WTC11 (cell line): Measurements from ENCODE around the gene KRT72.

Experiments used
- ATF6 ChIP-seq: sonication (generic); formaldehyde crosslinking; IDR thresholded peaks from 2 replicates; pipeline ENCODE4 v1.8.1; 2023; ENCODE audit warnings: mild to moderate bottlenecking, missing genetic modification reagents
- JUN ChIP-seq: sonication (generic); formaldehyde crosslinking; IDR thresholded peaks from 2 replicates; pipeline ENCODE4 v1.8.0; 2023; ENCODE audit warnings: mild to moderate bottlenecking, missing genetic modification reagents
- NR1H2 ChIP-seq: sonication (generic); formaldehyde crosslinking; IDR thresholded peaks from 2 replicates; pipeline ENCODE4 v1.9.0; 2021; ENCODE audit warnings: mild to moderate bottlenecking, moderate library complexity, missing genetic modification reagents
- NR2C2 ChIP-seq: sonication (generic); formaldehyde crosslinking; IDR thresholded peaks from 2 replicates; pipeline ENCODE4 v1.8.0; 2022; ENCODE audit warnings: mild to moderate bottlenecking, missing genetic modification reagents
- ZNF138 ChIP-seq: sonication (generic); formaldehyde crosslinking; conservative IDR thresholded peaks from 2 replicates; pipeline ENCODE4 v1.8.1; 2022; ENCODE audit warnings: mild to moderate bottlenecking, moderate library complexity, missing genetic modification reagents
- TF ChIP-seq, protein P1 (sequence below): fragments of 200-600 bp; IDR thresholded peaks from 2 replicates; pipeline ENCODE4 v1.8.0; 2022; ENCODE audit warnings: antibody characterized with exemption
- TF ChIP-seq, protein P2 (sequence below): sonication (generic); formaldehyde crosslinking; IDR thresholded peaks from 2 replicates; pipeline ENCODE4 v1.8.0; 2022; ENCODE audit warnings: mild to moderate bottlenecking, missing genetic modification reagents
- TF ChIP-seq, protein P3 (sequence below): sonication (generic); formaldehyde crosslinking; IDR thresholded peaks from 2 replicates; pipeline ENCODE4 v1.8.0; 2023; ENCODE audit warnings: missing genetic modification reagents

DNA sequence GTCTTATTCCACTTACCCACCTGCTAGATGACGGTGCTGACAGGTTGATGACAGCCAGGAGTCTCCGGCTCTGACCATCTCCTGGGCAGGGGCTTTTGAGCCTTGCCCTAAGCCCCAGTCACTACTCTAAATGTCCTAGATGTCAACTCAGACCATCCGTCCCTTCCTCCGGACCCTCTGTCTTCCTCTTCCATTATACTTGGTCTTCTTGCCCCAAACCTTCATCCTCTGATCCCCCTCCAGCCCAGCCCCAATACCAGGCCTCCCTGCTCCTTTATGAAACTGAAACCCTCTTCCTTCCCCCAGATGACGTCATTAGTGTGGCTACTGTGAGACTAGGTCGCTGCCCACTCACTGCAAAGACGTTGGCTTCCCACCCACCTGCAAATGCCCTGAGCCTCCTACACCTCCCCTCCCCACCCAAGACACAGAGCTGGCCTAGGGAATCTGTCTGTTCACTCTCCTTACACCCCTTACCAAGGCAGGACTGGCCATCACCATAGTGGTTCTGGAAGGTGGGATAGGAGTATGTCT, 58.4 kb downstream of the KRT72 start:
- TF ChIP-seq, protein P1, sequence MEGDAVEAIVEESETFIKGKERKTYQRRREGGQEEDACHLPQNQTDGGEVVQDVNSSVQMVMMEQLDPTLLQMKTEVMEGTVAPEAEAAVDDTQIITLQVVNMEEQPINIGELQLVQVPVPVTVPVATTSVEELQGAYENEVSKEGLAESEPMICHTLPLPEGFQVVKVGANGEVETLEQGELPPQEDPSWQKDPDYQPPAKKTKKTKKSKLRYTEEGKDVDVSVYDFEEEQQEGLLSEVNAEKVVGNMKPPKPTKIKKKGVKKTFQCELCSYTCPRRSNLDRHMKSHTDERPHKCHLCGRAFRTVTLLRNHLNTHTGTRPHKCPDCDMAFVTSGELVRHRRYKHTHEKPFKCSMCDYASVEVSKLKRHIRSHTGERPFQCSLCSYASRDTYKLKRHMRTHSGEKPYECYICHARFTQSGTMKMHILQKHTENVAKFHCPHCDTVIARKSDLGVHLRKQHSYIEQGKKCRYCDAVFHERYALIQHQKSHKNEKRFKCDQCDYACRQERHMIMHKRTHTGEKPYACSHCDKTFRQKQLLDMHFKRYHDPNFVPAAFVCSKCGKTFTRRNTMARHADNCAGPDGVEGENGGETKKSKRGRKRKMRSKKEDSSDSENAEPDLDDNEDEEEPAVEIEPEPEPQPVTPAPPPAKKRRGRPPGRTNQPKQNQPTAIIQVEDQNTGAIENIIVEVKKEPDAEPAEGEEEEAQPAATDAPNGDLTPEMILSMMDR: no peak
- no peak for TF ChIP-seq JUN (CRISPR knock-in tag)
- TF ChIP-seq, protein P2, sequence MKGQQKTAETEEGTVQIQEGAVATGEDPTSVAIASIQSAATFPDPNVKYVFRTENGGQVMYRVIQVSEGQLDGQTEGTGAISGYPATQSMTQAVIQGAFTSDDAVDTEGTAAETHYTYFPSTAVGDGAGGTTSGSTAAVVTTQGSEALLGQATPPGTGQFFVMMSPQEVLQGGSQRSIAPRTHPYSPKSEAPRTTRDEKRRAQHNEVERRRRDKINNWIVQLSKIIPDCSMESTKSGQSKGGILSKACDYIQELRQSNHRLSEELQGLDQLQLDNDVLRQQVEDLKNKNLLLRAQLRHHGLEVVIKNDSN (CRISPR knock-in tag): no peak
- no peak for TF ChIP-seq NR1H2 (CRISPR knock-in tag)
- TF ChIP-seq, protein P3, sequence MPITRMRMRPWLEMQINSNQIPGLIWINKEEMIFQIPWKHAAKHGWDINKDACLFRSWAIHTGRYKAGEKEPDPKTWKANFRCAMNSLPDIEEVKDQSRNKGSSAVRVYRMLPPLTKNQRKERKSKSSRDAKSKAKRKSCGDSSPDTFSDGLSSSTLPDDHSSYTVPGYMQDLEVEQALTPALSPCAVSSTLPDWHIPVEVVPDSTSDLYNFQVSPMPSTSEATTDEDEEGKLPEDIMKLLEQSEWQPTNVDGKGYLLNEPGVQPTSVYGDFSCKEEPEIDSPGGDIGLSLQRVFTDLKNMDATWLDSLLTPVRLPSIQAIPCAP (CRISPR knock-in tag): no peak
- no peak for TF ChIP-seq ZNF138 (CRISPR knock-in tag)
- no peak for TF ChIP-seq ATF6 (CRISPR knock-in tag)
- no peak for TF ChIP-seq NR2C2 (CRISPR knock-in tag)
